Liver (tissue), 9 donors: ENCODE results near the gene FAM228A. TPM values are rescaled to one million over a fixed set of nuclear protein-coding genes. Genes with fewer than 3 reads are reported as not detected.

Experiments used
- DNase-seq: peaks from one replicate; pipeline ENCODE4 v3.0.0-alpha.2; 2017; ENCODE audit warnings: low spot score
- H3K27ac ChIP-seq, 2 donors: one replicate each; pipeline ENCODE4 v1.7.0; 2013; ENCODE audit warnings: inconsistent platforms in 2 of 2, low read length in 2 of 2, control low read depth in 1 of 2, low read depth in 1 of 2, mild to moderate bottlenecking in 1 of 2
- H3K27me3 ChIP-seq, 4 donors: one replicate each; pipeline versions ENCODE4 v1.6.1 to v1.7.0; 2013; ENCODE audit warnings: low read length in 3 of 4, inconsistent platforms in 1 of 4, mild to moderate bottlenecking in 1 of 4, moderate library complexity in 1 of 4; ENCODE audit not compliant: control insufficient read depth in 4 of 4, insufficient read depth in 4 of 4
- H3K36me3 ChIP-seq, 4 donors: one replicate each; pipeline versions ENCODE4 v1.6.1 to v1.7.0; 2013; ENCODE audit warnings: low read length in 3 of 4, mild to moderate bottlenecking in 3 of 4, low read depth in 1 of 4, moderate library complexity in 1 of 4; ENCODE audit not compliant: control insufficient read depth in 4 of 4, insufficient read depth in 3 of 4
- H3K4me1 ChIP-seq, 4 donors: one replicate each; pipeline versions ENCODE4 v1.6.1 to v1.7.0; 2013; ENCODE audit warnings: low read length in 3 of 4, mild to moderate bottlenecking in 3 of 4, moderate library complexity in 1 of 4; ENCODE audit not compliant: control insufficient read depth in 4 of 4, insufficient read depth in 4 of 4
- H3K4me3 ChIP-seq, 3 donors: one replicate each; pipeline versions ENCODE4 v1.6.1 to v1.7.0; 2013; ENCODE audit warnings: low read length in 3 of 3, control low read depth in 1 of 3, low read depth in 1 of 3, mild to moderate bottlenecking in 1 of 3
- H3K9ac ChIP-seq, 2 donors: one replicate each; pipeline ENCODE4 v1.7.0; 2013; ENCODE audit warnings: low read length in 2 of 2, mild to moderate bottlenecking in 2 of 2, moderate library complexity in 2 of 2, control low read depth in 1 of 2, low read depth in 1 of 2
- H3K9me3 ChIP-seq, 4 donors: one replicate each; pipeline versions ENCODE4 v1.6.1 to v1.7.0; 2013; ENCODE audit warnings: low read length in 3 of 4; ENCODE audit not compliant: control insufficient read depth in 4 of 4
- ATF3 ChIP-seq: IDR thresholded peaks from 2 replicates; pipeline ENCODE4 v1.6.1; 2016; ENCODE audit warnings: antibody characterized with exemption
- CTCF ChIP-seq: fragments of 150-350 bp; IDR thresholded peaks from 2 replicates; pipeline ENCODE4 v1.5.1; 2017; ENCODE audit warnings: improper control_type of control experiment, low read depth, low read length; ENCODE audit not compliant: missing input control
- EGR1 ChIP-seq, 2 donors: IDR thresholded peaks; 2 replicates each; pipeline ENCODE4 v1.6.1; 2016 to 2018; ENCODE audit warnings: antibody characterized with exemption in 2 of 2, low read depth in 2 of 2
- FOXA1 ChIP-seq: IDR thresholded peaks from 2 replicates; pipeline ENCODE4 v1.6.1; 2016; ENCODE audit warnings: antibody characterized with exemption
- GABPA ChIP-seq, 2 donors: IDR thresholded peaks in 1 of 2; conservative IDR thresholded peaks in 1 of 2; 2 replicates each; pipeline ENCODE4 v1.6.1; 2016; ENCODE audit warnings: antibody characterized with exemption in 2 of 2, mild to moderate bottlenecking in 1 of 2, moderate library complexity in 1 of 2
- HNF4A ChIP-seq, 2 donors: conservative IDR thresholded peaks; 2 replicates each; pipeline ENCODE4 v1.6.1; 2016; ENCODE audit warnings: antibody characterized with exemption in 2 of 2, mild to moderate bottlenecking in 2 of 2
- HNF4G ChIP-seq: IDR thresholded peaks from 2 replicates; pipeline ENCODE4 v1.6.1; 2016; ENCODE audit warnings: antibody characterized with exemption
- JUND ChIP-seq, 2 donors: IDR thresholded peaks; 2 replicates each; pipeline ENCODE4 v1.6.1; 2016; ENCODE audit warnings: antibody characterized with exemption in 2 of 2
- MAX ChIP-seq: IDR thresholded peaks from 2 replicates; pipeline ENCODE4 v1.6.1; 2016; ENCODE audit warnings: antibody characterized with exemption
- NR2F2 ChIP-seq: IDR thresholded peaks from 2 replicates; pipeline ENCODE4 v1.6.1; 2016; ENCODE audit warnings: antibody characterized with exemption
- RAD21 ChIP-seq, 2 donors: IDR thresholded peaks; 2 replicates each; pipeline ENCODE4 v1.6.1; 2016; ENCODE audit warnings: antibody characterized with exemption in 2 of 2, mild to moderate bottlenecking in 2 of 2
- REST ChIP-seq: IDR thresholded peaks from 2 replicates; pipeline ENCODE4 v1.6.1; 2016; ENCODE audit warnings: antibody characterized with exemption, mild to moderate bottlenecking
- RXRA ChIP-seq, 2 donors: IDR thresholded peaks; 2 replicates each; pipeline ENCODE4 v1.6.1; 2017 to 2018; ENCODE audit warnings: antibody characterized with exemption in 2 of 2, mild to moderate bottlenecking in 1 of 2
- SP1 ChIP-seq: IDR thresholded peaks from 2 replicates; pipeline ENCODE4 v1.6.1; 2018; ENCODE audit warnings: antibody characterized with exemption, mild to moderate bottlenecking
- TAF1 ChIP-seq: conservative IDR thresholded peaks from 2 replicates; pipeline ENCODE4 v1.6.1; 2016; ENCODE audit warnings: antibody characterized with exemption, mild to moderate bottlenecking
- ZBTB33 ChIP-seq: IDR thresholded peaks from 2 replicates; pipeline ENCODE4 v1.6.1; 2016; ENCODE audit warnings: antibody characterized with exemption
- WGBS: extraction: QIAGEN DNeasy Blood & Tissue Kit; methylation state at CpG from one replicate; pipeline ENCODE4 v1.1.7; 2013; 5-methylcytosine and 5-hydroxymethylcytosine counted together
- polyA plus RNA-seq, 2 donors: library from polyadenylated mRNA; stranded (reverse) in 1 of 2; unstranded in 1 of 2; fragments of 200-250 nt in 1 of 2; fragments of >200 nt in 1 of 2; fragmentation: Nextera tagmentation in 1 of 2; extraction: Ambion mirVana in 1 of 2; gene quantifications; one replicate each; pipeline versions ENCODE4 v1.2.1 to v1.2.3, GENCODE V29; 2013 to 2015
- total RNA-seq, 2 donors: library from RNA; depleted of rRNA; stranded (reverse); fragments of >200 nt; gene quantifications; one replicate each; pipeline ENCODE4 v1.2.3, GENCODE V29; 2014
- donor health status: healthy.
- donor health status: healthy.
- donor health status: healthy.
- donor health status: healthy.
- donor health status: healthy.

The FAM228A gene
- total RNA-seq (under 1 TPM; 0.05 to 0.17 TPM), polyA plus RNA-seq (under 1 TPM; 0.19 to 0.32 TPM)

- no peak within 1 kb of the TSS for H3K9ac ChIP-seq
- H3K27me3 ChIP-seq = no peaks in the 10 kb centered on the region
- no peaks in the 10 kb centered on the region for H3K4me1 ChIP-seq
- 31% methylated on average over 46 of the region's 46 CpGs for WGBS
- H3K4me3 ChIP-seq = peak within 1 kb of the TSS in 1 of 3 donors; percentile 14
- no peaks in the 10 kb centered on the region for H3K36me3 ChIP-seq
- no peak for DNase-seq
- TF ChIP-seq TAF1 (no peak), HNF4G (no peak), NR2F2 (no peak), FOXA1 (no peak), JUND (IDR thresholded peaks at IDR 0.05) (no peak), MAX (no peak), ATF3 (no peak), REST (no peak), CTCF (no peak), EGR1 (IDR thresholded peaks at IDR 0.05; ENCODE audit: low read depth in 2 of 2) (no peak), RAD21 (IDR thresholded peaks at IDR 0.05) (no peak)
- H3K9me3 ChIP-seq = peaks cover 0 to 4% (median 0%) of the 10 kb centered on the region in 4 donors
- no peak within 1 kb of the TSS for H3K27ac ChIP-seq
Measured at GRCh38 chr2:24174851-24175277, at the start of gene FAM228A. Gene FAM228A (plus strand): TSS chr2:24175053. CDS start chr2:24175481, 428 bp downstream.

GRCh38 chr2:24125956-24126355 lies 48.9 kb upstream of the FAM228A start:
- H3K36me3 ChIP-seq = no peaks in the 10 kb centered on the region
- no peak overlapping the region for H3K4me3 ChIP-seq
- no peak overlapping the region for H3K27ac ChIP-seq
- TF ChIP-seq JUND (IDR thresholded peaks at IDR 0.05) (no peak), MAX (no peak), SP1 (no peak), GABPA (IDR thresholded peaks at IDR 0.05 in 1 of 2, conservative IDR thresholded peaks at IDR 0.05 in 1 of 2) (no peak), CTCF (no peak), ZBTB33 (no peak), HNF4A (conservative IDR thresholded peaks at IDR 0.05) (no peak), RXRA (IDR thresholded peaks at IDR 0.05) (no peak), EGR1 (IDR thresholded peaks at IDR 0.05; ENCODE audit: low read depth in 2 of 2) (no peak), ATF3 (no peak)
- no peaks in the 10 kb centered on the region for H3K9me3 ChIP-seq
- no peak overlapping the region for H3K9ac ChIP-seq
- H3K27me3 ChIP-seq = no peaks in the 10 kb centered on the region
- DNase-seq = no peak
- H3K4me1 ChIP-seq = peaks cover 0 to 11% (median 6%) of the 10 kb centered on the region in 4 donors
- WGBS = 68% methylated on average over 1 of the region's 1 CpG
